HG02571 (cell line): ENCODE results near the gene DLD.
"Not testable (repeated sequence)": the region's sequence is repeated elsewhere in the genome, so short reads cannot be mapped to it uniquely, and the experiment has no call there.

Experiments used
- ATAC-seq: cut with Tn5 transposase; IDR thresholded peaks from one replicate; pipeline ENCODE4 v1.9.1; 2021; ENCODE audit warnings: mild to moderate bottlenecking, moderate library complexity; ENCODE audit not compliant: unreplicated experiment

DLD gene

GRCh38 chr7:107890962-107891635 is at the start of gene DLD:
DLD (plus strand) TSS chr7:107891183; CDS start chr7:107891251, 68 bp downstream.
- ATAC-seq: peak; percentile 100

GRCh38 chr7:107842213-107842612 is 48.8 kb upstream of the DLD start:
- no peak for ATAC-seq

GRCh38 chr7:107843184-107843583 is 47.8 kb upstream of the DLD start:
- ATAC-seq: no peak

GRCh38 chr7:107846324-107846723 is 44.7 kb upstream of the DLD start:
- ATAC-seq: no peak

- no peak for ATAC-seq
Measured at GRCh38 chr7:107847168-107847835, 43.7 kb upstream of the DLD start.

- not testable (repeated sequence) for ATAC-seq
Measured at GRCh38 chr7:107847836-107848175, 43.2 kb upstream of the DLD start.

- ATAC-seq: not testable (repeated sequence)
Measured at GRCh38 chr7:107848211-107848610, 42.8 kb upstream of the DLD start.

- no peak for ATAC-seq
Measured at GRCh38 chr7:107850216-107850615, 40.8 kb upstream of the DLD start.

GRCh38 chr7:107850643-107851042 is 40.3 kb upstream of the DLD start:
- ATAC-seq: no peak

- ATAC-seq: no peak
Measured at GRCh38 chr7:107854454-107854853, 36.5 kb upstream of the DLD start.

- no peak for ATAC-seq
Measured at GRCh38 chr7:107854989-107855388, 36.0 kb upstream of the DLD start.

- no peak for ATAC-seq
Measured at GRCh38 chr7:107856806-107857540, 34.0 kb upstream of the DLD start.

GRCh38 chr7:107857541-107857912 is 33.5 kb upstream of the DLD start:
- no peak for ATAC-seq

- ATAC-seq: no peak
Measured at GRCh38 chr7:107858280-107858679, 32.7 kb upstream of the DLD start.

GRCh38 chr7:107860279-107860961 is 30.6 kb upstream of the DLD start:
- no peak for ATAC-seq

GRCh38 chr7:107860981-107861652 is 29.9 kb upstream of the DLD start:
- ATAC-seq: no peak

GRCh38 chr7:107865956-107866775 is 24.8 kb upstream of the DLD start:
- no peak for ATAC-seq

- ATAC-seq: no peak
Measured at GRCh38 chr7:107867858-107868466, 23.0 kb upstream of the DLD start.

- no peak for ATAC-seq
Measured at GRCh38 chr7:107870427-107871000, 20.5 kb upstream of the DLD start.
